ENCODE measurements around the gene LRP1B.

DNA sequence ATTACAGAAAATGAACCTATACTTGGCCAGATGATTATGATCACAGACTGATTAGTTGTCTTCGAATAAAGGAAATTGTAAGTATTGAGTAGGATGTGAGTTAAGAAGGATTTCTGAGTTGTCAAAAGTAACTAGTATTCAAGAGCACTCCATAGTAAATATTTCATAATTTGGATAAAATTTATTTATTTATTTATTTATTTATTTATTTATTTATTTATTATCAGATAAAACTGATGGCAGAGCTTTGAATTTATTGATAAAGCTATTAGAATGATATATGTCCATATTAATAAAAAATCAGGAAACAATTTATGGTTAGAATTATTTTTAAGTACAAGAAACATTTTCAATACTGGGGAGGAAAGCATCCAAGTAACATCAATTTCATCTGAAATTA is 1634.1 kb downstream of the LRP1B start:
- TF ChIP-seq, protein P1, sequence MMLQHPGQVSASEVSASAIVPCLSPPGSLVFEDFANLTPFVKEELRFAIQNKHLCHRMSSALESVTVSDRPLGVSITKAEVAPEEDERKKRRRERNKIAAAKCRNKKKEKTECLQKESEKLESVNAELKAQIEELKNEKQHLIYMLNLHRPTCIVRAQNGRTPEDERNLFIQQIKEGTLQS (CRISPR knock-in tag; conservative IDR thresholded peaks at IDR 0.05) = no peak
- TF ChIP-seq ZNF423 (CRISPR knock-in tag; IDR thresholded peaks at IDR 0.05) = no peak
- TF ChIP-seq CTCF (IDR thresholded peaks at IDR 0.05) = no peak

Measured in WTC11 (cell line).